Epithelial cell of proximal tubule (primary cell): ENCODE measurements around the gene PLA2G5. TPM values are rescaled to one million over a fixed set of nuclear protein-coding genes. Genes with fewer than 3 reads are reported as not detected.
A peak's percentile ranks its signal among the peaks of the same experiment; 100 is the strongest.

Experiments used
- DNase-seq: peaks from one replicate; pipeline ENCODE4 v3.0.0-alpha.2; 2011; ENCODE audit warnings: low read depth
- H3K4me3 ChIP-seq: 2 replicates; pipeline ENCODE4 v1.5.1; 2011; ENCODE audit warnings: low read depth, mild to moderate bottlenecking, low read length
- CTCF ChIP-seq: conservative IDR thresholded peaks from 2 replicates; pipeline ENCODE4 v1.5.1; 2012; ENCODE audit warnings: low read depth, mild to moderate bottlenecking, low read length
- total RNA-seq: library from RNA; depleted of rRNA; stranded (reverse); fragments of >200 nt; gene quantifications from 2 replicates; pipeline ENCODE4 v1.2.3, GENCODE V29; 2015

The PLA2G5 gene
- total RNA-seq, 1 donor from 2014 or later = not detected

- H3K4me3 ChIP-seq = no peak overlapping the region
- no peak for DNase-seq
- peak; percentile 34 for TF ChIP-seq CTCF
Measured at GRCh38 chr1:20087668-20088067, 17.7 kb downstream of the PLA2G5 start.

GRCh38 chr1:20089328-20090077, 19.5 kb downstream of the PLA2G5 start:
- no peak overlapping the region for H3K4me3 ChIP-seq
- no peak for DNase-seq
- TF ChIP-seq CTCF = no peak

- no peak overlapping the region for H3K4me3 ChIP-seq
- DNase-seq = no peak
- no peak for TF ChIP-seq CTCF
Measured at GRCh38 chr1:20090119-20090518, 20.1 kb downstream of the PLA2G5 start.

- no peak for DNase-seq
- TF ChIP-seq CTCF = no peak
- no peak overlapping the region for H3K4me3 ChIP-seq
Measured at GRCh38 chr1:20090641-20091040, 20.6 kb downstream of the PLA2G5 start.

- TF ChIP-seq CTCF = no peak
- DNase-seq = no peak
- no peak overlapping the region for H3K4me3 ChIP-seq
Measured at GRCh38 chr1:20093303-20093702, 23.3 kb downstream of the PLA2G5 start.

- no peak for DNase-seq
- H3K4me3 ChIP-seq = no peak overlapping the region
- TF ChIP-seq CTCF = no peak
Measured at GRCh38 chr1:20093940-20094391, 24.0 kb downstream of the PLA2G5 start.
